RKO (cell line): ENCODE data around the gene STAC2.

Experiments
- DNase-seq: peaks from one replicate; pipeline ENCODE4 v3.0.0-alpha.2; 2016; ENCODE audit warnings: low spot score

The STAC2 gene

DNA sequence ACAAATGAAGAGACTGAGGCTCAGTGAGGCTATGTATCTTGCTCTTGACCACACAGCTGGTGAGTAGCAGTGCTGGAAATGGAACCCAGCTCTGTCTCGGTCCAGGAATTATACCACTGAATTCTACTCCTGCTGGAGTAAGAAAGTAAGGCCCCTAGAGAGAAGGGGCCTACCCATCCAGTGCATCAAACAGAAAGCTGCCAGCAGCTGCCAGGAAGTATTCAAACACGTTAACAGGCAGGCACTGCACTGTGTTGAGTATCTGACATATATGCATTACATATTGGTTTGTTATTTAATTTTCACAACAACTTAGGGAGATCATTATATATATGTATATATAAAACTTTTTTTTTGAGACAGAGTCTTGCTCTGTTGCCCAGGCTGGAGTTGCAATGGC lies 63.8 kb downstream of the STAC2 start:
- DNase-seq: no peak
